ENCODE data around the gene CFAP54.

GRCh38 chr12:96521895-96522682 lies 32.7 kb downstream of the CFAP54 start:
- TF ChIP-seq TAF1 (IDR thresholded peaks at IDR 0.05; ENCODE audit: borderline replicate concordance, insufficient read depth, low read length), result no peak
- no peak for TF ChIP-seq REST (IDR thresholded peaks at IDR 0.05; ENCODE audit: insufficient read depth in 1 of 2, low read depth in 2 of 2, low read length in 2 of 2)
- no peak for TF ChIP-seq SIN3A (IDR thresholded peaks at IDR 0.05; ENCODE audit: borderline replicate concordance, insufficient read depth, low read length)
- TF ChIP-seq POLR2AphosphoS5 (IDR thresholded peaks at IDR 0.05; ENCODE audit: low read depth, low read length), result no peak
- TF ChIP-seq FOXP2 (optimal IDR thresholded peaks at IDR 0.05; ENCODE audit: borderline replicate concordance, extremely low read depth, extremely low read length, insufficient read depth), result no peak
